ENCODE results near the gene MDC1.

Gene MDC1

GRCh38 chr6:30700340-30700739 lies 16.7 kb downstream of the MDC1 start:
- no peak for DNase-seq (ENCODE audit: low read depth)

- DNase-seq (ENCODE audit: low read depth): no peak
Observed at GRCh38 chr6:30696432-30696831, 20.6 kb downstream of the MDC1 start.

GRCh38 chr6:30691208-30691847 lies 25.8 kb downstream of the MDC1 start:
- DNase-seq (ENCODE audit: low read depth): no peak

- peak; percentile 85 for DNase-seq (ENCODE audit: low read depth)
Observed at GRCh38 chr6:30690403-30691207, 26.5 kb downstream of the MDC1 start, which contains the start of gene NRM. Gene NRM, minus strand, starts transcription at chr6:30690984. Its CDS starts 10 bp downstream, at chr6:30690974.

GRCh38 chr6:30689985-30690384 lies 27.1 kb downstream of the MDC1 start:
- DNase-seq (ENCODE audit: low read depth): no peak

- no peak for DNase-seq (ENCODE audit: low read depth)
Observed at GRCh38 chr6:30689022-30689865, 27.8 kb downstream of the MDC1 start.

GRCh38 chr6:30688569-30688968 lies 28.5 kb downstream of the MDC1 start:
- DNase-seq (ENCODE audit: low read depth): no peak

- no peak for DNase-seq (ENCODE audit: low read depth)
Observed at GRCh38 chr6:30687659-30688431, 29.2 kb downstream of the MDC1 start.

GRCh38 chr6:30686908-30687658 lies 30.0 kb downstream of the MDC1 start:
- DNase-seq (ENCODE audit: low read depth): peak; percentile 95

GRCh38 chr6:30686009-30686907 lies 30.8 kb downstream of the MDC1 start, which contains the start of gene PPP1R18:
Gene PPP1R18, minus strand, starts transcription at chr6:30686645. Its CDS starts 627 bp downstream, at chr6:30686018.
- no peak for DNase-seq (ENCODE audit: low read depth)

GRCh38 chr6:30685157-30686008 lies 31.7 kb downstream of the MDC1 start:
- no peak for DNase-seq (ENCODE audit: low read depth)

GRCh38 chr6:30684386-30685156 lies 32.5 kb downstream of the MDC1 start:
- DNase-seq (ENCODE audit: low read depth): no peak

- DNase-seq (ENCODE audit: low read depth): no peak
Observed at GRCh38 chr6:30683980-30684338, 33.1 kb downstream of the MDC1 start.

GRCh38 chr6:30683183-30683979 lies 33.7 kb downstream of the MDC1 start:
- no peak for DNase-seq (ENCODE audit: low read depth)

- peak; percentile 96 for DNase-seq (ENCODE audit: low read depth)
Observed at GRCh38 chr6:30682143-30683117, 34.7 kb downstream of the MDC1 start.

- DNase-seq (ENCODE audit: low read depth): no peak
Observed at GRCh38 chr6:30681766-30682142, 35.3 kb downstream of the MDC1 start.
